Measurements from ENCODE around the gene ASAP2.

Gene ASAP2

GRCh38 chr2:9297807-9298206 is 91.2 kb downstream of the ASAP2 start:
- no peak for DNase-seq (ENCODE audit: low spot score)

GRCh38 chr2:9298583-9298982 is 92.0 kb downstream of the ASAP2 start:
- DNase-seq (ENCODE audit: low spot score), result no peak

- DNase-seq (ENCODE audit: low spot score), result no peak
These were observed 92.8 kb downstream of the ASAP2 start for GRCh38 chr2:9299161-9300100.

- DNase-seq (ENCODE audit: low spot score), result no peak
These were observed 93.6 kb downstream of the ASAP2 start for GRCh38 chr2:9300214-9300613.

- DNase-seq (ENCODE audit: low spot score), result no peak
These were observed 94.3 kb downstream of the ASAP2 start for GRCh38 chr2:9300829-9301453.

- no peak for DNase-seq (ENCODE audit: low spot score)
These were observed 96.1 kb downstream of the ASAP2 start for GRCh38 chr2:9302755-9303154.

GRCh38 chr2:9303528-9304225 is 97.1 kb downstream of the ASAP2 start:
- no peak for DNase-seq (ENCODE audit: low spot score)

GRCh38 chr2:9306911-9307310 is 100.3 kb downstream of the ASAP2 start:
- DNase-seq (ENCODE audit: low spot score), result no peak

- DNase-seq (ENCODE audit: low spot score), result no peak
These were observed 100.9 kb downstream of the ASAP2 start for GRCh38 chr2:9307535-9307934.

- no peak for DNase-seq (ENCODE audit: low spot score)
These were observed 101.8 kb downstream of the ASAP2 start for GRCh38 chr2:9308186-9308955.

GRCh38 chr2:9309147-9309546 is 102.5 kb downstream of the ASAP2 start:
- no peak for DNase-seq (ENCODE audit: low spot score)

- no peak for DNase-seq (ENCODE audit: low spot score)
These were observed 103.8 kb downstream of the ASAP2 start for GRCh38 chr2:9310377-9310776.

GRCh38 chr2:9310798-9311197 is 104.2 kb downstream of the ASAP2 start:
- DNase-seq (ENCODE audit: low spot score), result no peak

- no peak for DNase-seq (ENCODE audit: low spot score)
These were observed 104.9 kb downstream of the ASAP2 start for GRCh38 chr2:9311488-9311887.

- DNase-seq (ENCODE audit: low spot score), result no peak
These were observed 106.0 kb downstream of the ASAP2 start for GRCh38 chr2:9312591-9312990.

GRCh38 chr2:9313443-9313842 is 106.8 kb downstream of the ASAP2 start:
- no peak for DNase-seq (ENCODE audit: low spot score)

- DNase-seq (ENCODE audit: low spot score), result no peak
These were observed 108.8 kb downstream of the ASAP2 start for GRCh38 chr2:9315280-9315847.

- DNase-seq (ENCODE audit: low spot score), result no peak
These were observed 110.9 kb downstream of the ASAP2 start for GRCh38 chr2:9317559-9317958.

- DNase-seq (ENCODE audit: low spot score), result no peak
These were observed 112.1 kb downstream of the ASAP2 start for GRCh38 chr2:9318461-9319337.

- no peak for DNase-seq (ENCODE audit: low spot score)
These were observed 112.7 kb downstream of the ASAP2 start for GRCh38 chr2:9319338-9319715.

GRCh38 chr2:9322576-9322975 is 116.0 kb downstream of the ASAP2 start:
- DNase-seq (ENCODE audit: low spot score), result no peak
